Endothelial cell of umbilical vein (primary cell): ENCODE results near the gene SPTBN5. TPM values are rescaled to one million over a fixed set of nuclear protein-coding genes. Genes with fewer than 3 reads are reported as not detected.

ENCODE experiments used
- BruUV-seq: library from RNA; stranded (reverse); fragments of 400-500 nt; replicated peaks from 2 replicates; lab custom pipeline; 2021; lab: Mats Ljungman, UMichigan
- CTCF ChIA-PET: fragments of 300-600, 350-600 bp; sonication (Branson Sonifier 250); formaldehyde crosslinking; loops from one replicate; lab custom pipeline; 2021; ENCODE audit warnings: antibody characterized with exemption, inconsistent platforms; lab: Charles Lee
- POLR2A ChIA-PET: fragments of 300-600, 350-600 bp; sonication (Branson Sonifier 250); formaldehyde crosslinking; loops from one replicate; lab custom pipeline; 2021; ENCODE audit warnings: antibody characterized with exemption, inconsistent platforms; lab: Charles Lee
- DNase-seq: peaks from one replicate; pipeline ENCODE4 v3.0.0-alpha.2; 2011; ENCODE audit warnings: low read depth, low spot score
- FAIRE-seq: peaks from 2 replicates; lab custom pipeline; 2011; peaks lifted over from hg19 to GRCh38; lab: Jason Lieb, UNC
- H2AFZ ChIP-seq: 2 replicates; pipeline ENCODE4 v1.6.0; 2012; ENCODE audit warnings: low read depth, low read length, control low read depth, inconsistent platforms
- H3K27ac ChIP-seq: 2 replicates; pipeline ENCODE4 v1.5.1; 2011; ENCODE audit warnings: low read depth, mild to moderate bottlenecking, control low read depth, low read length, moderate library complexity; ENCODE audit not compliant: insufficient read depth
- H3K27me3 ChIP-seq, 2 experiments: 2 replicates each; pipeline versions ENCODE4 v1.6.0 to v1.6.1; 2011; ENCODE audit warnings: low read length in 2 of 2, mixed read lengths in 1 of 2; ENCODE audit not compliant: control insufficient read depth in 2 of 2, insufficient read depth in 2 of 2
- H3K36me3 ChIP-seq, 2 experiments: 2 replicates in 1 of 2; 3 replicates in 1 of 2; pipeline ENCODE4 v1.5.1; 2011; ENCODE audit warnings: low read length in 2 of 2, mild to moderate bottlenecking in 1 of 2, moderate library complexity in 1 of 2; ENCODE audit not compliant: control insufficient read depth in 2 of 2, insufficient read depth in 2 of 2; ENCODE audit errors: extremely low read depth in 1 of 2
- H3K4me1 ChIP-seq: 3 replicates; pipeline ENCODE4 v1.5.1; 2011; ENCODE audit warnings: mild to moderate bottlenecking, low read length; ENCODE audit not compliant: control insufficient read depth, insufficient read depth; ENCODE audit errors: extremely low read depth
- H3K4me2 ChIP-seq: 2 replicates; pipeline ENCODE4 v1.6.1; 2011; ENCODE audit warnings: low read length, control low read depth, mixed read lengths; ENCODE audit not compliant: insufficient read depth
- H3K4me3 ChIP-seq, 3 experiments: fragments of 200-600 bp in 1 of 3; sonication (generic), shearing (Covaris generic) in 1 of 3; replicated peaks in 1 of 3; 2 replicates each; pipeline ENCODE4 v1.5.1; 2011 to 2016; ENCODE audit warnings: control low read depth in 3 of 3, low read length in 3 of 3, mild to moderate bottlenecking in 2 of 3, inconsistent platforms in 1 of 3, low read depth in 1 of 3, moderate library complexity in 1 of 3; ENCODE audit not compliant: insufficient read depth in 1 of 3
- H3K79me2 ChIP-seq: 2 replicates; pipeline ENCODE4 v1.6.0; 2012; ENCODE audit warnings: low read length, inconsistent platforms; ENCODE audit not compliant: control insufficient read depth, insufficient read depth
- H3K9ac ChIP-seq: replicated peaks from 2 replicates; pipeline ENCODE3; 2011; ENCODE audit warnings: low read length, control low read depth; ENCODE audit not compliant: insufficient read depth; ENCODE audit errors: extremely low read depth
- H3K9me1 ChIP-seq: replicated peaks from 3 replicates; pipeline ENCODE4 v1.6.0; 2011; ENCODE audit warnings: mild to moderate bottlenecking, low read length; ENCODE audit not compliant: control insufficient read depth, insufficient read depth; ENCODE audit errors: extremely low read depth
- H3K9me3 ChIP-seq: replicated peaks from 2 replicates; pipeline ENCODE4 v1.5.1; 2012; ENCODE audit warnings: low read length, inconsistent platforms; ENCODE audit not compliant: control insufficient read depth, insufficient read depth
- H4K20me1 ChIP-seq: replicated peaks from 2 replicates; pipeline ENCODE3; 2011; ENCODE audit warnings: mild to moderate bottlenecking, low read length; ENCODE audit not compliant: control insufficient read depth, insufficient read depth; ENCODE audit errors: extremely low read depth
- EZH2 ChIP-seq: IDR thresholded peaks from 2 replicates; pipeline ENCODE4 v1.6.1; 2012; ENCODE audit warnings: borderline replicate concordance, low read depth, mild to moderate bottlenecking, moderate library complexity, low read length, inconsistent platforms; ENCODE audit not compliant: severe bottlenecking
- FOS ChIP-seq: IDR thresholded peaks from 2 replicates; pipeline ENCODE4 v1.6.1; 2011; ENCODE audit warnings: mild to moderate bottlenecking, low read length, moderate library complexity, borderline replicate concordance; ENCODE audit not compliant: insufficient read depth
- GATA2 ChIP-seq: IDR thresholded peaks from 2 replicates; pipeline ENCODE4 v1.7.0; 2011; ENCODE audit warnings: low read depth, mild to moderate bottlenecking, moderate library complexity, mixed read lengths, low read length; ENCODE audit not compliant: insufficient read length, insufficient read depth
- JUN ChIP-seq: IDR thresholded peaks from 2 replicates; pipeline ENCODE4 v1.6.1; 2011; ENCODE audit warnings: borderline replicate concordance, low read depth; ENCODE audit not compliant: insufficient read length, insufficient read depth
- MAX ChIP-seq: IDR thresholded peaks from 2 replicates; pipeline ENCODE4 v1.6.1; 2011; ENCODE audit not compliant: insufficient read depth, insufficient read length
- MYC ChIP-seq: IDR thresholded peaks from one replicate; pipeline ENCODE4 v1.6.1; 2011; ENCODE audit warnings: mild to moderate bottlenecking, low read depth, low read length
- POLR2A ChIP-seq: IDR thresholded peaks from 2 replicates; pipeline ENCODE4 v1.6.1; 2012; ENCODE audit warnings: low read depth, mild to moderate bottlenecking, control low read depth, low read length
- POLR2AphosphoS5 ChIP-seq: IDR thresholded peaks from 2 replicates; pipeline ENCODE4 v1.6.1; 2012; ENCODE audit warnings: low read depth, mild to moderate bottlenecking, control low read depth, low read length, moderate library complexity; ENCODE audit not compliant: insufficient read depth
- dilution Hi-C: fragments of 300-500 bp; cut with MboI; formaldehyde crosslinking; loops from one replicate; pipeline ENCODE4 v1.15.0; 2019; ENCODE audit warnings: low sequenced_read_pairs; ENCODE audit not compliant: extremely low pct_ligation_motif_present
- intact Hi-C: fragments of 100-400 bp; cut with micrococcal nuclease; formaldehyde crosslinking; loops from one replicate; pipeline ENCODE4 v1.10.0; 2022
- polyA plus RNA-seq, 4 experiments: library from polyadenylated mRNA; depleted of rRNA in 3 of 4; stranded (reverse) in 3 of 4; unstranded in 1 of 4; fragments of >200 nt; gene quantifications; 2 replicates each; pipeline versions ENCODE4 v1.2.1 to v1.2.3, GENCODE V29; 2011 to 2012; ENCODE audit warnings: missing spikeins in 1 of 4
- total RNA-seq: library from RNA; stranded (reverse); gene quantifications from 2 replicates; pipeline ENCODE4 v1.2.3, GENCODE V29; 2021
- TF ChIP-seq, protein P1 (sequence below), 2 donors: IDR thresholded peaks; 1 replicate in 1 of 2; 2 replicates in 1 of 2; pipeline ENCODE4 v1.5.1; 2011; ENCODE audit warnings: low read length in 2 of 2, mild to moderate bottlenecking in 2 of 2, moderate library complexity in 2 of 2, control low read depth in 1 of 2, inconsistent platforms in 1 of 2, low read depth in 1 of 2; ENCODE audit not compliant: insufficient read depth in 1 of 2; ENCODE audit errors: extremely low read depth in 1 of 2

Gene SPTBN5
- total and polyA plus RNA-seq, 2 donors (not counting 3 experiments of a cell fraction or from before 2014, with no cell fraction given), result 12.0 to 19.0 TPM

DNA sequence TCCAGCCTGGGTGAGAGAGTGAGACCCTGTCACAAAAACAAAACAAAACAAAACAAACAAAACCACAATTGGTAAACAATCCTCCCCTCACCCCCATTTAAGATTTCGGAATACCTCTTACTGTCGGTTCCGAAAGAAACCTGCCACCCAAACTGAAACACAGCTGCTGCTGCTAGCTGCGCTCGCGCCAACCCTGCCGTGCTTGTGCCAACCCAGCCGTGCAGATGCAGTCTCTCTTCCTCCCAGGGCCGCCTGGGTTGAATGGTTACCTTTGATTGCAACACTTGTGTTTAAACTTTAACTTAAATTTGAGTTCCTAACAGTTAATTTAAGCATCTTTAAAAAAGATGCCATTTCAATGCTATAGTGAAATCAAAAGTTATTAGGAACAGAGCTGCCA lies 28.5 kb upstream of the SPTBN5 start:
- Histone ChIP-seq H3K4me2 (no peak overlapping the region), H3K4me3 (no peak overlapping the region), H4K20me1 (no peaks in the 10 kb centered on the region), H3K79me2 (peaks cover 95% of the 10 kb centered on the region), H3K9me1 (no peaks in the 10 kb centered on the region), H3K9me3 (no peaks in the 10 kb centered on the region), H2AFZ (no peak overlapping the region), H3K27me3 (no peaks in the 10 kb centered on the region), H3K9ac (no peak overlapping the region), H3K36me3 (peaks cover 23 to 33% of the 10 kb centered on the region in 2 experiments), H3K27ac (no peak overlapping the region), H3K4me1 (peaks cover 66% of the 10 kb centered on the region)
- no TSS peak for BruUV-seq
- no peak for TF ChIP-seq POLR2A
- no peak for TF ChIP-seq JUN
- no peak for TF ChIP-seq EZH2
- TF ChIP-seq, protein P1, sequence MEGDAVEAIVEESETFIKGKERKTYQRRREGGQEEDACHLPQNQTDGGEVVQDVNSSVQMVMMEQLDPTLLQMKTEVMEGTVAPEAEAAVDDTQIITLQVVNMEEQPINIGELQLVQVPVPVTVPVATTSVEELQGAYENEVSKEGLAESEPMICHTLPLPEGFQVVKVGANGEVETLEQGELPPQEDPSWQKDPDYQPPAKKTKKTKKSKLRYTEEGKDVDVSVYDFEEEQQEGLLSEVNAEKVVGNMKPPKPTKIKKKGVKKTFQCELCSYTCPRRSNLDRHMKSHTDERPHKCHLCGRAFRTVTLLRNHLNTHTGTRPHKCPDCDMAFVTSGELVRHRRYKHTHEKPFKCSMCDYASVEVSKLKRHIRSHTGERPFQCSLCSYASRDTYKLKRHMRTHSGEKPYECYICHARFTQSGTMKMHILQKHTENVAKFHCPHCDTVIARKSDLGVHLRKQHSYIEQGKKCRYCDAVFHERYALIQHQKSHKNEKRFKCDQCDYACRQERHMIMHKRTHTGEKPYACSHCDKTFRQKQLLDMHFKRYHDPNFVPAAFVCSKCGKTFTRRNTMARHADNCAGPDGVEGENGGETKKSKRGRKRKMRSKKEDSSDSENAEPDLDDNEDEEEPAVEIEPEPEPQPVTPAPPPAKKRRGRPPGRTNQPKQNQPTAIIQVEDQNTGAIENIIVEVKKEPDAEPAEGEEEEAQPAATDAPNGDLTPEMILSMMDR (IDR thresholded peaks at IDR 0.05; ENCODE audit: extremely low read depth in 1 of 2, insufficient read depth in 1 of 2, low read depth in 1 of 2, low read length in 2 of 2), result no peak
- no peak for TF ChIP-seq MAX
- no peak for TF ChIP-seq FOS
- TF ChIP-seq MYC, result no peak
- TF ChIP-seq GATA2, result no peak
- no peak for TF ChIP-seq POLR2AphosphoS5
- ChIA-PET POLR2A (interaction anchor here (1.1 kb wide), 1 partner anchor 50 kb away, joined by 3 read pairs; the partner anchor contains the start of gene EHD4), CTCF (no interaction called here)
- dilution Hi-C loops (no loop called here), intact Hi-C loops (no loop called here)
- no peak for FAIRE-seq
- no peak for DNase-seq
